HG03039 (cell line): Measurements from ENCODE around the gene LRRC32.

Experiments
- ATAC-seq: cut with Tn5 transposase; IDR thresholded peaks from one replicate; pipeline ENCODE4 v1.9.1; 2021; ENCODE audit warnings: mild to moderate bottlenecking, moderate library complexity; ENCODE audit not compliant: unreplicated experiment

LRRC32 gene

DNA sequence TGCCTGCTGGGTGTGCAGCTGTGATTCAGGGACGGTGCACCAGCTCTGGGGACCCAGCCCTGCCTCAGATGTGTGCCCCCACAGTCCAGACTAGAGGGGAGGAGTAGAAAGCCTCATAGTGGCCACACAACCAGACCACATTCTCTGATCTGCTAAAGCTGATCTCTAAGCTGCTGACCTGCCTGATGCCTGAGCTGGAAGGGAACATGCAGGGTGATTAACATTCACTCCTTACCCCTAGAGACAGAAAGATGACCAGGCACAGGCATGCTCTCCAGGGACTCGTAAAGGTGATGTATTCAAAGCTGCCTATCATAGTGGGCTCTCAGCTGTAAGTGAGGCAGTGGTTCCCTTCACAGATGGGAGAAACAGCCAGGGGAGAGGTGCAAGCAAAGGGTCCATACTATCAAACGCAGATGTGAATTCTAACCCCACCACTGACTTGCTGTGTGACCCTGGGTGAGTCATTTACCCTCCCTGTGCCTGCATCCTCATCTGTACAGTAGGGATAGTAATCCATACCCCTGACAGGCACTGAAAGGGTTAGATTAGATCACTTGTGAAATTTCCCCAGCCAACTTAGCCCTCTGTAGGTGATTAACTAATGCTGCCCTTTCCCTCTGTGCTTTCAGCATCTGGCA lies 29.0 kb upstream of the LRRC32 start:
- no peak for ATAC-seq

DNA sequence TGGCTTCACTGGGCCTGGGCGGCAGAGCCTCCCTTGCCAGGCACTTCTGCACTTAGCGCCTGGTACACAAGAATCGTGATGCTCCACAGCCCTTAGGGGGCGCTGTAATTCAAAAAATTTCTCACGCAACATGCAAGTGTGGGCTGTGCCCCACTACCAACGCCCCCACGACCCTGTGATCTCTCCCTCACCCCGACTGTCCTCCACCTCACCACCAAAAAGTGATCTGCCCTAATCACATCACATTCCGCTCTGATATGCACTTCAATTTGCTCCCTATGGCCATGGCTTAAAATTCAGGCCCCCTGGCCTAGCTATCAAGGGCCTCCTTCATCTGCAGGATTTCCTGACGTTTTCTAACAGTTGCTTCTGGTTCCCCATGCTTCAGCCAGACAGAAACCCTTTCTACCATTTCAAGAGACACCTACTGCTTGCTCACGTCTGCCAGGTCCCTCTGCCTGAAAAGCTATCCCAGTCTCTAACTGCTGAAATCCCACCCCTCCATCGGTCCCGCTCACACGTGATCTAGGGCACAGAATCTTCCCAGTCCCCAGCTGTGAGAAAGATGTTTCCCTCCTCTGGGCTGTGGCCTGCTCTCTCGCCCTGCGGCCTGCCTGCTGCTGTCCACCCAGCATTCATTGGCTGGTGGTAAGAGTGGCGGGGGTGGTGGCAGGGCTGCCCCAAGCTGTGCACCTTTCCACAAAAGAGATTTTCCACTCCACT lies 27.9 kb upstream of the LRRC32 start:
- ATAC-seq = no peak

DNA sequence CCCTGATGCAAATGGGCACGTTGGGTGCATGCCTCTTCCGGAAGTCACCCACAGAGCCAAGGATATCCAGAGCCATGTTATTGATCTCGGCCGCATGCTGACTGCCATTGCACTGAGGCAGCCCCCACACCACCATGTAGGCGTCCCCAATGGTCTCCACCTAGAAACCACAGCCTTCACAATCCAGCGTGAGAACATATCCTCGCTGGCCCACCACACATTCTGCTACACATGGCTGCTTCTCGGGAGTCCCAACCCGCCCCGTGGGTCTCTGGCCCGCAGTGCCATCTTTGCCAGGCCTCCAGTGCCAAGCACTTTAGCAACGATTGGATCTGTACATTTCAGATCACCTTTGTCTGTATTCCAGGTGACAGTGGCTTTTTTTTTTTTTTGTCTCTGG lies 26.2 kb upstream of the LRRC32 start:
- ATAC-seq = no peak

DNA sequence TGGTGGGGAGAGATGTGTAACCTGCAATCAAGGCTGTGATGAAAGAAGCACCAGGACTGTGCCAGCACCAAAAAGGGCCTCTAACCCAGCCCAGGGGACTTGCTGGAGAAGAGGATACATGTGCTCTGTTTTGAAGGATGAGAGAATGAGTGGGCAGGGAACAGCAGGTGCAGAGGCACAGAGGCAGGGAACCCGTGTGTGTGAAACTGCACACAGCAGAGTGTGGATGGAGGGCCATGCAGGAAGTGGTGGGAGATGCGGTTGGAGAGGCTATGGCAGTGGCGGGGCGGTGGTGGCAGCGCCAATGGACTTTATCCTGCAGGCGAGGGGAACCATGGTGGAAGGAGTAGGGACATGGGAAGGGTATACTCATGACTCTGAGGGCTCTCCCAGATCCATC lies 25.2 kb upstream of the LRRC32 start:
- ATAC-seq = no peak

DNA sequence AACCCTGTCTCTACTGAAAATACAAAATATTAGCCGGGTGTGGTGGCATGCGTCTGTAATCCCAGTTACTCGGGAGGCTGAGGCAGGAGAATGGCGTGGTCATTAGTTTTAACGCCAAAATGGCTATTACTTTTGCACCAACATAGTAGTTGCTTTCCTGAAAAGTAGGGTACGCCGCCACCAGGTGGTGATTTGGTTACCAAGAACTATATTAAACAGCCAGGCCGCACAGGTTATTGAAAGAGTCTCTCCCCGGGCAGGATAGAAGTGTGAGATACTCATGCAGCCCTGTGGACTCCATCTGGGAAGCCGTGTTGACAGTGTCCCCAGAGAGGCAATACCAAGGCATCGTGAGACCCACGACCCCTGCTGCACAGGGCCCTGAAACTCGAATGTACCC lies 24.6 kb upstream of the LRRC32 start:
- no peak for ATAC-seq

DNA sequence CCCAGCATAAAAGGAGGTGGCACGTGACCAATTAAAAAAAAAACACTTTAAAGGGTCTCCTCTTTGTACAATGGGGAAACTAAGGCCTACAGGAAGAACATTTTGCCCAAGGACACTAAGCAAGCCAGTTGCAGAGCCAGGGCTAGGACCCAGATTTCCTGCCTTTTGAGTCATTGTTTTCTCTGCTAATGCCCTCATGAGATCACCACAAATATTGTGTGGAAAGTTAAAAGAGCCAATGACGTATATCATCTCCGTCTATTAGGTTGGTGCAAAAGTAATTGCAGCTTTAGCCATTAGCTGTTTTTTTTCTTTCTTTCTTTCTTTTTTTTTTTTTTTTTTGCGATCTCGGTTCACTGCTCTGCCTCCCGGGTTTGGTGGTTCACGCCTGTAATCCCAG lies 24.1 kb upstream of the LRRC32 start:
- no peak for ATAC-seq

DNA sequence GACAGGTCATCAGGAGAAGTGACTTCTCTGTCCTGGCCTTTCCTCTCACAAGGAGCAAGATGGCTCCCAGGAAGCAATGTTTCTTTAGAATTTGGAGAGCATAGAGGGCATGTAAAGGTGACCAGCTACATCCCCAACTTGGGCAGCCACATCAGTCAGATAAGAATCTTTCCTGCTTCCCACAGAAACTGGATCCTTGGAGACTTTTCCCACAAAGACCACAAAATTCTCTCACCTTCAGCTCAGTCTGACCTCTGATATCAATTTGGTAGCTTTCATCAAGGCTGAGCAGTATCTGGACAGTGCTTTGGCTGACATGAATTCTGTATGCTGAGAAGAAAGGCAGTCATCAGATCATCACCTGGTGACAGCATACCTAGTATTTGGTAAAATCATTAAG lies 23.3 kb upstream of the LRRC32 start:
- no peak for ATAC-seq

DNA sequence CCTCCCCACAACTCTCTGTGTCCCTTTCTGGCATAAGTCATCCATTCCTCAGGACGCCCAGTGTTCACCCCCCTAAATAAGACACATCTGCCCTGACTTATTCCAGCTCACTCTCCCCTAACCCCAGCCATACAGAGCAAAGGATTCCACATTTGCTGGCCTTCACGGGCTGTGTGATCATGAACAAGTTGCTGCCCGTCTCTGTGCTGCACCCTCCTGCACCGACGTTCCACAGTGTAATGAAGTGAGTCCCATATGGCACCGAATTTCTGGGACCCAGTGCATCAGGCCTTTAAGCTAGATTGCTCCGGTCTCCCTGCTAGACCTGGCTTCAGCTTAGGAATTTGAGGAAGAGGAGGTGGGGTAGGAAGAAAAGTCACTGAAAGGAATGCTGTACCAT lies 22.4 kb upstream of the LRRC32 start:
- no peak for ATAC-seq

DNA sequence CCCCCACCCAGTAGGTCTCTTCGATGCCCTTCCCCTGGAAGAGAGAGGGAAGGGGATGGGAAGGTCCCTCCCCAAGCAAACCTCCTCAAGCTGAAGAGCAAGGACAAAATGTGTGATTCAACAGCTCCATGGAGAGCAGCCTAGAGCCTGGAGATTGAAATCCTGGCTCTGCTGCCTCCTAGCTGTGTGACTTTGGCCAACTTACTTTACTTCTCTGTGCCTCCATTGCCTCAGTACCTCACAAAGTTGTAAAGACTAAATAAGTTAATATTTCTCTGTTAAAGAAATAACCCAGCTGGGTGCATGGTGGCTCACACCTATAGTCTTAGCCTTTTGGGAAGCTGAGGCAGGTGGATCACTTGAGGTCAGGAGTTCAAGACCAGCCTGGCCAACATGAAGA lies 21.1 kb upstream of the LRRC32 start:
- ATAC-seq = no peak

DNA sequence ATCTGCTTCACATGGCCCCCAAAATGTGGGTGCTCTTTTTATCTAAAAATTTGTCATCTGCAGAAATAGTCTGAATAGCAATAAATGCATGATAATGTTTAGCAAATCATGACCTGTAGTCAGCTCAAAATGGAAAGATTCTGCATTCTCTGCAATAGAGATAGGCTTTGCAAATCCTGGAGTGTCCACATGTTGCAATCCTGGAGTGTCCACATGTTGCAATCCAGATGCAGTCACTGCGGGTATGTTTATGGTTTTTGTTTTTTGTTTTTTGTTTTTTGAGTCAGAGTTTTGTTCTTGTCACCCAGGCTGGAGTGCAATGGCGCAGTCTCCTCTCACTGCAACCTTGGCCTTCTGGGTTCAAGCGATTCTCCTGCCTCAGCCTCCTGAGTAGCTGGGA lies 20.2 kb upstream of the LRRC32 start:
- no peak for ATAC-seq

DNA sequence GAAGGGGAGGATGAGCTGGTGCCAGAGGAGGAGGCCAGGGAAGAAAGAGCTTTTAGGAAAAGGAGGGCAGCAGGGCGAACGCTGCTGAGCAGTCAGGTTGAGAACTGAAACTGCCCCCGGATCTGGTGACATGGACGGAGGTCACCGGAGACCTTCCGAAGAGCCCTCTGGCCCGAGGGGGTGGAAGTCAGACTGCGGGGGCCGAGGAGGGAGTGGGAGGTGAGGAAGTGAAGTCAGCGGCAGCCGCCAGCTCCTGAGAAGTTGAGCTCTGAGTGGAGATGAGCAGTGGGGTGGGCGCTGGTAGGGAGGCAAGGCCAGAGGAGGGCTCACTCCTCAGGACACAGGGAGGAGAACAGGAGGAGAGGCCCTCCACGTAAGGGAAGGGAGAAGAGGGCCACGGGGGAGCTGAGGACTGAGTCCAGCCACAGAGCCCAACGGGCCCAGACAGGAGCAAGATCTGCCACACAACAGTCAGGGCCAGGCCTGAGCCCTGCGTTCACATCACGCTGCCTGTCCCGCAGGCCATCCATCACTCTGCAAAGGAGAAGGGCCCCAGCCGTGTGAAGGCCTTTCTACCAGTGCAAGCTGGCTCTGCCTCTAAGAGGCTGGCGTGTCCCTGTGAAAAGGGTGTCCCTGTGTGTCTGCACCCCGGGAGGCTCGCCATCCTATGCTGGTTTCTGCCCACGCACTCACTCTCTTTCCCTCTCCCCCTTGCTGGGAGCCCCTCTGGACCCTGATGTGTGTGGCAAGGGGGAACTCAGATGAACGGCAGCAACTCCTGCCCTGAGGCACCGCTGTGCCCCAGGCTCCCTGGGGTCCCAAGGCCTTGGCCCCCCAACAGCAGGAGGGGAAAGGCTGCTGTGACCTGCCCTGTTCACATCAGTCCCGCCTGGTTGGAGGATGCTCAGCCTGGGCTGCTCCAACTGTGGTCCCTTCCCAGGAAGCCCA lies 19.0 kb upstream of the LRRC32 start:
- no peak for ATAC-seq

DNA sequence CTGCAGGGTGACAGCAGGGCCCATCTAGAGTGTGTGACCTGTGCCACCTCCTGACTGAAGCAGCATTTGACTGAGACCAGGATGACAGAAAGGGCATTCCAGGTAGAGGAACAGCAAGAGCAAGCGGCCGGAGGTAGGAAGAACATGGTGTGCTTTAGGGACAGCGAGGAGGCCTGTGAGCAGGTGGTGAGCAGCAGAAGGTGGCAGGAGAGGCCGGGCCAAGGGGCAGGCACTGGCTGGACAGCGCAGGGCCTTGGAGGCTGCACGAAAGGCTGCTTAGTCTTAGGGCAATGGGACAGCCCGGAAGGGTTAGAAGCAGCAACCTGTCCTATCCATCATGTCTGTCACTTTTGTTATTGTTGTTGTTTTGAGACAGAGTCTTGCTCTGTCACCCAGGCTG lies 17.6 kb upstream of the LRRC32 start:
- no peak for ATAC-seq

DNA sequence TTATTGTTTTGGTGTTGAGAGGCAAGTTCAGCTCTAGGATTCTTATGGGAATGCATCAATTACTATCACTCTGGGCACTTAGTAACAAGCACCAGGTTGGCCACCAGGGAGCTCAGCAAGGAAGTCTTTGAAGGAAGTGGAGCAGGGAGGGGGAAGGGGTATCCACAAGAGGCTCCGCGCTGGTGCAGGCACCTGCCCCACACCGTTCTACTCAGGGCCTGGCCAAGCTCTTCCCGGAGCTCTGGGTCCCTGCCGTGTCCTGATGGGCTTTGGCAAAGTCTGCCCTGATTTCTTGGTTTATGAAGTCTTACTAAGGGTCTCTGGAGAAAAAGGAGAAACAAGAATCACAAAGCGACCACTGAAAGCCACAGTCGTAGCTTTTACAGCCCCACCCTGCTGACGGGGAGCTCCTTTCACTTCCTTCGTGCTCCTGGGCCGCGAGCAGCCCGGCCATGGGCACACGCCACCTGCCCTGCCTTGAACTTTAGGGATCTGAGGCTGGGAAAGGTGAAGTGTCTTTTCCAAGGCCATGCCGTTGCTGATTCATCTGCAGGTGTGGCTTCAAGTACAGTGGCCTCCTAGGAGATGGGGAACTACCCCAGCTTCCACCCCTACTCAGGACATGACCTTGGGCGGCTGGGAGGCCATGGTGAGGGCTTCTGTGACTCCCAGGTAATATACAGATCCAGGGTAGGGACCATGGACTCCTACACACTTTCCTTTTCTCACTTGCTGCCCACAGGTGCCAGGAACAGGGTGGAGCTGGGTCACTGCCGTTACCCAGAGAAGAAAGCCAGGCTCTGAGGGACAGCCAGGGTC lies 15.9 kb upstream of the LRRC32 start:
- no peak for ATAC-seq

DNA sequence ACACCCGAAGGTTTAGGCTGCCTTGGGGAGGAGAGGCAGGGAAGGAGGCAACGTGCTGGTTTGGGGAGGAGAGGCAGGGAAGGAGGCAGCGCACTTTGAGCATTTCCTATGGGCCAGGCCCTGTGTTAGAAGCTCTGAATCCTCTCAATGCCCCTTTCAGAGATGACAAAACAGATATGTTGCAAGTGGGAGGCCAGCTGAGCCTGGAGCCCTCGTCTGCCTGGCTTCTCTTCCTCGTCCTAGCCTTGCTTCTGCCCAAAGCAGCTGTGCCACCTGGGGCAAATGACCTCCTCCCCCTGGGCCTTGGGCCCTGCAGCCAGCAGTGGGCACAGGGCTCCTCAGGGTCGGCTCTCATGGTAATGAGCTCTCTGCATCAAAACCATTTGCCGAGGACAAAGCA lies 15.3 kb upstream of the LRRC32 start:
- ATAC-seq = no peak

DNA sequence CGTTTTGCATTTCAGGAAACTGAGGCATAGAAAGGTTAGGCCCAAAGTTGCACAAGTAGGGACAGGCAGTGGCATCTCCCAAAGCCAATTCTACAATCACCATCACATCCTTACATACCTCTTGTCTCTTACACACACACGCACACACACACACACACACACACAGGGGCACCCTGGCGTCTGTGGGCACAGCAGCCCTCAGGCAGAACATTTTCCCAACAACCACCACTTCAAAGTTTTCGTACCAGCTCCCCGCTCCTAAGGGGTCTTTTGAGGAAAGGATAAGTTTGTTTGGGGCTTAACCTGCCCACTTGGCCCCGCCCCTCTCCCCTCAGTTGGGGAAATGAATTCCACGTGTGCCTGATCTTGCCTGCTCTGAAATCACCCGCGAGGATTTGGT lies 14.7 kb upstream of the LRRC32 start:
- no peak for ATAC-seq

DNA sequence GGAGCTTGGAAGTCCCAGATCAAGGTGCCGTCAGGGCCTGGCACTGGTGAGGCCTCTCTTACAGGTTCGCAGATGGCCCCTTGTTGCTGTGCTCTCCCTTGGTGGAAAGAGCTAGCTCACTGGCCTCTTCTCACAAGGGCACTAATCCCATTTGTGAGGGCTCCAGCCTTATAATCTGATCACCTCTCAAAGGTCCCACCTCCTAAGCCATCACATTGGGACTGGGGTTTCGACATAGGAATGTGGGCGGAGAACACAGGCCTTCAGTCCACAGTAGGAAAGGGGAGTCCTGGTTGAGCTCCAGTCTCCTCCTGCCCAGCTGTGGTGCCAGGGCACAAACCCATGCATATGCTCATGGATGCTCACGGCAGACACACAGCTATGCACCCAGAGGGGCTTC lies 14.0 kb upstream of the LRRC32 start:
- no peak for ATAC-seq

DNA sequence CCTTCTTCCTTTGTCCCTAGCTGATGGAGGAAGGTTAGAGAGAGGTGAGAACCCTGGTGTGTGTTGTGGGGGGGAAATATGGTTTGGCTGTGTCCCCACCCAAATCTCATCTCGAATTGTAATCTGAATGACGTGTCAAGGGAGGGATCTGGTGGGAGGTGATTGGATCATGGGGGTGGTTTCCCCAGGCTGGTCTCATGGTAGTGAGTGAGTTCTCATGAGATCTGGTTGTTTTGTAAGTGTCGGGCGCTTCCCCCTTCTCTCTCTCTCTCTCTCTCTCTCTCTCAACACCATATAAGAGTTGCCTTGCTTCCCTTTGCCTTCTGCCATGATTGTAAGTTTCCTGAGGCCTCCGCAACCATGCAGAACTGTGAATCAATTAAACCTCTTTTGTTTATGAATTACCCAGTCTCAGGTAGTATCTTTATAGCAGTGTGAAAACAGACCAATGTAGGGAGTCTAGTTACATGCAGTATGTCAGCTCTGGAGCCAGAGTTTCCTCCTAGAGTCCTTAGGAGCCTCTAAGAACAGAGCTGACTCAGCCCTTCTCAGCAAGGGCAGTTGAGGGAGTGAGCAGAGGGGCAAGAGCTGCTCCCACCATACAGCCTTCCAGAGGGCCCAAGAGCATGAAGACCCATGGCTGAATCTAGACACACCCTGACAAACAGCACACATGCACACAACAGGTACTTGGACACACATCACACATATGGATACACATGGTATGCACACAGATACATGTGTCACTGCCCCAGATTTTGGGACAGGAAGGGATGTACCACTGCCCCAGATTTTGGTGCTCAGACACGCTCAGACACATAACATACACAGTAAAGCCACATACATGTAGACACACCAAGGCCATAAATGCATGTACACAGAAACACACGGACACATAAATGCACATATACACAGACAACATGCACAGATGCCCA lies 12.9 kb upstream of the LRRC32 start:
- no peak for ATAC-seq

DNA sequence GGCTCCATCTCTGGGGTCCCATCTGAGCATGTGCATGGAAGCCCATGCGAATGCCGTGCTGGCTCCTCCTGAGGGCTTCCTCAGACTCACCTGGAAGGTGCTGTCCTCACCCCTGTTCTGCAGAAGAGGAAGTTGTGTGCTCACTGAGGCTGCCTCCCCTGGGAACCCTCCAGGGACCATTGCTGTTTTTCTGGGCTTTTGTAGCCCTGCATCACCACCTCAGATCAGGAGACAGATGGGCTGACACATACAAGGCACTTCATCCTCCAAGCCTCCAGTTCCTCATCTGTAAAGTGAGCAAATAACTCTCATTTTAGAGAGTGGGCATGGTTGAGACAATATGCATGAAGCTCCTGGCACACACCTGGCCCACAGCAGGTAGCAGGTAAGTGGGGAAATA lies 12.1 kb upstream of the LRRC32 start:
- no peak for ATAC-seq

DNA sequence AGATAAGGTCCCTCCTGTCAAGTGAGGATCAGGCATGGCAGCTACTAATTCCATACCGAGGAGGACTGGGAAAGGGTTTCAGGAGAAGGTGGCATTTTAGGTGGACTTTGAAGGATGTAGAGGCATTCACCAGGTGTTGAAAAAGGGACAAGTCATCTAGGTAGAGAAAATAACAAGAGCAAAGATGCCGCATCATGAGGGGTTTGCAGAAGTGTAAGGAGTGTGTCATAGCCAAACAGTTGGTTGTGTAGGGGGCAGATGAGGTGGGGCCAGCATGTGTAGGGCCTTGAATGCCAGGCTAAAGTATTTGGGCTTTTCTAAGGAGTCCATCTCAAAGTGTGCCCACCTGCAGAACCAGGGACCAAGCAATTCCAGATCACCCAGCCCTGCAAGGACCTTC lies 11.6 kb upstream of the LRRC32 start:
- ATAC-seq = no peak
